CD4-positive, alpha-beta T cell (primary cell): ENCODE measurements around the gene GBP7. TPM values are rescaled to one million over a fixed set of nuclear protein-coding genes. Genes with fewer than 3 reads are reported as not detected.

Experiments
- ATAC-seq: fragments of 200-7000 bp; cut with Tn5 transposase; one replicate; pipeline ENCODE4 v1.10.0; 2022; ENCODE audit warnings: mild to moderate bottlenecking; ENCODE audit not compliant: poor library complexity
- CTCF ChIA-PET: fragments of 350-600 bp; sonication (Branson Sonifier 250); formaldehyde crosslinking; loops from one replicate; lab custom pipeline; 2021; ENCODE audit warnings: antibody characterized with exemption, inconsistent platforms; lab: Charles Lee
- POLR2A ChIA-PET: fragments of 350-600 bp; sonication (Branson Sonifier 250); formaldehyde crosslinking; loops from one replicate; lab custom pipeline; 2021; ENCODE audit warnings: antibody characterized with exemption, inconsistent platforms; lab: Charles Lee
- DNase-seq, 14 experiments: peaks; one replicate each; pipeline ENCODE4 v3.0.0-alpha.2; 2013 to 2020; ENCODE audit warnings: mixed read lengths in 2 of 14
- H3K27ac ChIP-seq, 2 donors: one replicate each; pipeline versions ENCODE4 v1.5.1 to v1.7.0; 2013; ENCODE audit warnings: low read length in 2 of 2, low read depth in 1 of 2, mild to moderate bottlenecking in 1 of 2
- H3K27me3 ChIP-seq, 2 experiments: 1 replicate in 1 of 2; 2 replicates in 1 of 2; pipeline versions ENCODE4 v1.6.1 to v1.7.0; 2013; ENCODE audit warnings: low read length in 2 of 2, control low read depth in 1 of 2, mild to moderate bottlenecking in 1 of 2, moderate library complexity in 1 of 2; ENCODE audit not compliant: insufficient read depth in 2 of 2, control insufficient read depth in 1 of 2
- H3K36me3 ChIP-seq: one replicate; pipeline ENCODE4 v1.6.1; 2013; ENCODE audit warnings: low read length, control low read depth; ENCODE audit not compliant: insufficient read depth
- H3K4me1 ChIP-seq: one replicate; pipeline ENCODE4 v1.6.1; 2013; ENCODE audit warnings: low read length, control low read depth; ENCODE audit not compliant: insufficient read depth
- H3K4me3 ChIP-seq: one replicate; pipeline ENCODE4 v1.5.1; 2013; ENCODE audit warnings: mild to moderate bottlenecking, low read length, moderate library complexity
- H3K9me3 ChIP-seq, 2 experiments: 1 replicate in 1 of 2; 2 replicates in 1 of 2; pipeline versions ENCODE4 v1.6.1 to v1.7.0; 2013; ENCODE audit warnings: low read length in 2 of 2, mild to moderate bottlenecking in 2 of 2, control low read depth in 1 of 2, moderate library complexity in 1 of 2; ENCODE audit not compliant: control insufficient read depth in 1 of 2, insufficient read depth in 1 of 2
- H3K27ac Mint-ChIP-seq: one replicate; pipeline ENCODE4 v1.8.0; 2020; ENCODE audit warnings: mixed read lengths
- H3K27me3 Mint-ChIP-seq: one replicate; pipeline ENCODE4 v1.8.0; 2021; ENCODE audit warnings: mixed read lengths
- H3K36me3 Mint-ChIP-seq: one replicate; pipeline ENCODE4 v1.8.0; 2021; ENCODE audit warnings: low read depth, mixed read lengths
- H3K4me1 Mint-ChIP-seq: one replicate; pipeline ENCODE4 v1.8.0; 2021; ENCODE audit warnings: low read depth, mixed read lengths
- H3K4me3 Mint-ChIP-seq: one replicate; pipeline ENCODE4 v1.8.0; 2020; ENCODE audit warnings: mild to moderate bottlenecking, mixed read lengths
- H3K9me3 Mint-ChIP-seq: one replicate; pipeline ENCODE4 v1.8.0; 2020; ENCODE audit warnings: mixed read lengths
- CTCF ChIP-seq: fragments of 200-600 bp; IDR thresholded peaks from one replicate; pipeline ENCODE4 v1.8.0; 2022; ENCODE audit warnings: antibody characterized with exemption, mild to moderate bottlenecking
- intact Hi-C, 2 experiments: fragments of 100-400 bp; cut with DNase I in 1 of 2; cut with micrococcal nuclease in 1 of 2; formaldehyde crosslinking; loops; one replicate each; pipeline versions ENCODE4 v1.15.1 to v1.9.0; 2023 to 2025; cut with DNase I, micrococcal nuclease
- total RNA-seq, 174 experiments: library from RNA in 2 of 174; stranded (reverse) in 2 of 174; gene quantifications; one replicate each; pipeline ENCODE4 v1.2.3 and lab custom pipeline; 2021 to 2026

GBP7 gene
- total RNA-seq, 2 experiments from 2014 or later = not detected

DNA sequence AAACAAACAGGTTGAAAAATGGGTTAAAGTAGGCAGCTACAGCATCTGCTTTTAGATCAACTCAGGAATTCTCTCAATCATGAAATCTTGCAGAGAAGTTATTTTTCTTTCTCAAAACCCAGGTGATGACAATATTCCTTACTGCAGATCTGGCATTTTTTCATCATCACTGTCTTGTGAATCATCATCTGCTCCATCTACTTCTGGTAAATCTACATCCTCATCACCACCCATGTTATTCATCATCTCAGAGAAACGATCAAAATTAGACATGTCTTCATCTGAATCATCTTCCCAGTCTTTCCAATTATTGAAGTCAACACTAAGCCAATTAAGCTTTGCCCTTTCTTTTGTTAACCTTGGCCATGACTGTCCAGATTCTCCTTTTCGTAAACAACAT is 71.7 kb downstream of the GBP7 start:
- DNase-seq = no peak
- no peak overlapping the region for H3K27ac ChIP-seq
- H3K4me1 Mint-ChIP-seq = no peaks in the 10 kb centered on the region
- no peaks in the 10 kb centered on the region for H3K4me1 ChIP-seq
- no peaks in the 10 kb centered on the region for H3K27me3 ChIP-seq
- no peak for TF ChIP-seq CTCF
- ATAC-seq = no peak
- H3K36me3 Mint-ChIP-seq = peaks cover 57% of the 10 kb centered on the region
- peaks cover 49% of the 10 kb centered on the region for H3K36me3 ChIP-seq
- H3K9me3 Mint-ChIP-seq = no peaks in the 10 kb centered on the region
- H3K27me3 Mint-ChIP-seq = no peaks in the 10 kb centered on the region
- H3K4me3 ChIP-seq = no peak overlapping the region
- POLR2A ChIA-PET = no interaction called here
- H3K9me3 ChIP-seq = peaks cover 0 to 4% of the 10 kb centered on the region in 2 experiments
- no peak overlapping the region for H3K27ac Mint-ChIP-seq
- H3K4me3 Mint-ChIP-seq = no peak overlapping the region
- intact Hi-C loops = no loop called here
- CTCF ChIA-PET = interaction anchor here (1.5 kb wide), 1 partner anchor 18 kb away, joined by 3 read pairs; no protein-coding TSS in a partner anchor

- Mint-ChIP-seq H3K4me1 (no peaks in the 10 kb centered on the region), H3K27me3 (no peaks in the 10 kb centered on the region), H3K9me3 (no peaks in the 10 kb centered on the region), H3K36me3 (peaks cover 36% of the 10 kb centered on the region), H3K27ac (no peak overlapping the region), H3K4me3 (no peak overlapping the region)
- ChIA-PET CTCF (interaction anchor here (1.2 kb wide), 1 partner anchor 16 kb away, joined by 3 read pairs; no protein-coding TSS in a partner anchor), POLR2A (no interaction called here)
- no peak overlapping the region for H3K4me3 ChIP-seq
- no peak for ATAC-seq
- H3K27ac ChIP-seq = no peak overlapping the region
- H3K4me1 ChIP-seq = no peaks in the 10 kb centered on the region
- no peaks in the 10 kb centered on the region for H3K27me3 ChIP-seq
- H3K9me3 ChIP-seq = peaks cover 0 to 4% of the 10 kb centered on the region in 2 experiments
- DNase-seq = no peak
- peaks cover 28% of the 10 kb centered on the region for H3K36me3 ChIP-seq
- intact Hi-C loops = no loop called here
- TF ChIP-seq CTCF = no peak
Observed at GRCh38 chr1:89102021-89102420, 73.8 kb downstream of the GBP7 start.

GRCh38 chr1:89100412-89100811 is 75.4 kb downstream of the GBP7 start:
- no peaks in the 10 kb centered on the region for H3K27me3 Mint-ChIP-seq
- CTCF ChIA-PET = no interaction called here
- H3K36me3 Mint-ChIP-seq = peaks cover 20% of the 10 kb centered on the region
- no peaks in the 10 kb centered on the region for H3K4me1 ChIP-seq
- no peak overlapping the region for H3K4me3 ChIP-seq
- no peak for ATAC-seq
- peaks cover 6% of the 10 kb centered on the region for H3K9me3 Mint-ChIP-seq
- H3K36me3 ChIP-seq = peaks cover 12% of the 10 kb centered on the region
- intact Hi-C loops = no loop called here
- DNase-seq = no peak
- no peak overlapping the region for H3K27ac Mint-ChIP-seq
- peaks cover 0 to 4% of the 10 kb centered on the region in 2 experiments for H3K9me3 ChIP-seq
- no peaks in the 10 kb centered on the region for H3K27me3 ChIP-seq
- no peak overlapping the region for H3K4me3 Mint-ChIP-seq
- no peaks in the 10 kb centered on the region for H3K4me1 Mint-ChIP-seq
- no peak overlapping the region for H3K27ac ChIP-seq
- POLR2A ChIA-PET = interaction anchor here (0.7 kb wide), 1 partner anchor 26 kb away, joined by 3 read pairs; no protein-coding TSS in a partner anchor
- no peak for TF ChIP-seq CTCF
